SKM-1 treated with dmso at 0.1 percent for 144 hours (cell line): ENCODE data around the gene GTF3C5.
"Not testable (repeated sequence)": the region's sequence is repeated elsewhere in the genome, so short reads cannot be mapped to it uniquely, and the experiment has no call there.

ENCODE experiments used
- DNase-seq: peaks from one replicate; lab custom pipeline; 2025; ENCODE audit not compliant: unreplicated experiment; lab: John Stamatoyannopoulos, UW

GTF3C5 gene

DNA sequence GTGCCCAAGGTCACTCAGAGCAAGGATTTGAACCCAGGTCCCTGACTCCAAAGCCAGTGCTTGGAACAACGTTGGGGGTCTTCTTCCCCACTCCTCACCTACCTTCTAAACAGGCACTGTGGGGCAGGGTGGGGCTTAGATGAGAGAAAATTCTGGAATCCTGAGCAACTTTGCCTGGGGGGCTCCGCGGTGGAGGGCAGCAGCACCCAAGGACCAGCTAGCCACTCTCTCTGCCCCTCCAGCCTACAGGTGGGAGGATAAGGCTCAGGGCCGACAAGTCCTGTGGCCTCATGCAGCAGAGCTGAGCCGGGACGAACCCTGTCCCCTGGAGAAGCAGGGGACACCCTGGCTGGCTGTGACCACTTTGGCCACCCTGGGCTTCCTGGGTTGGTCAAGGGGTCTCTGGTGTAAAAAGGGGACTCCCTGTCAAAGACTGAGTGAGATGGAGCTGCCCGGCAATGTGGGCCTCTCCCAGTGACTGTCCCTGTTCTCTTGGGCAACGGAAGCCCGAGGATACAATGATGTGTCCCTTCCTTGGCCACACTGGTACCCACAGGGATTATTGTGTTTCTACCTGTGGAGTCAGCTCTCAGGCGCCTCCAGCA is 57.5 kb downstream of the GTF3C5 start:
- DNase-seq: no peak

DNA sequence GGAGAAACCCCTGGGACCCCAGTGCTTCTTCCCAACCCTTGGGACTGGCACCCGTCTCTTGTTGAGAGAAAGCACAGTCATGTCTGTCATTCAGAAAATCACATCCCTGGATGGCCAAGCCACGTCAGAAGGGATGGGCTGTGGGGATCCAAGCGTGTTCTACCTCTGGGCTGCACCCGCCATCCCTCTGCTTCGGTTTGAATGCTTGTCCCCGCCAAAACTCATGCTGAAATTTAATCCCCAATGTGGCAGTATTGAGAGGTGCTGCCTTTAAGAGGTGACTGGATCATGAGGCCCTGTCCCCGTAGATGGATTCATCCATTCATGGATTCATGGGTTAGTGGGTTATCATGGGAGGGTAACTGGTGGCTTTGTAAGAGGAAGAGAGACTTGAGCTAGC is 58.0 kb downstream of the GTF3C5 start:
- DNase-seq: no peak

DNA sequence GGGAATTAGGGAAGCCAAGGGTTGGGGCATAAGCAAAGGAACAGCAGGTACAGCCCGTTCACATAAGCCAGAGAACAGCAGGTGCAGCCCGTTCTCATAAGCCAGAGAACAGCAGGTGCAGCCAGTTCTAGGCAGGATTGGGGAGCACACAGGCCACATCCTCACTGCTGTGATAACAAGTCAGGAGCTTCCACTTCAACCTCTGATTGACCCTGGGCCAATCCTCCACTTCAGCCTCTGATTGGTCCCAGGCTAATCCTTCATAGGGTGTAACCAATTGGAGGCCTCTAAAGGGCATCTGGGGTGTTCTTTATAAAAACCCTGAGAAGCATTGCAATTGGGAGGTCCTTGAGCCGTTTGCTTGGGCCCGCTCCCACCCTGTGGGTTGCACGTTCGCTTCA is 58.5 kb downstream of the GTF3C5 start:
- DNase-seq: no peak

GRCh38 chr9:133090187-133090586 is 59.4 kb downstream of the GTF3C5 start:
- DNase-seq: no peak

GRCh38 chr9:133090752-133091385 is 60.1 kb downstream of the GTF3C5 start:
- no peak for DNase-seq

- not testable (repeated sequence) for DNase-seq
Observed at GRCh38 chr9:133094351-133094750, 63.6 kb downstream of the GTF3C5 start.

- DNase-seq: no peak
Observed at GRCh38 chr9:133094842-133095393, 64.1 kb downstream of the GTF3C5 start.

DNA sequence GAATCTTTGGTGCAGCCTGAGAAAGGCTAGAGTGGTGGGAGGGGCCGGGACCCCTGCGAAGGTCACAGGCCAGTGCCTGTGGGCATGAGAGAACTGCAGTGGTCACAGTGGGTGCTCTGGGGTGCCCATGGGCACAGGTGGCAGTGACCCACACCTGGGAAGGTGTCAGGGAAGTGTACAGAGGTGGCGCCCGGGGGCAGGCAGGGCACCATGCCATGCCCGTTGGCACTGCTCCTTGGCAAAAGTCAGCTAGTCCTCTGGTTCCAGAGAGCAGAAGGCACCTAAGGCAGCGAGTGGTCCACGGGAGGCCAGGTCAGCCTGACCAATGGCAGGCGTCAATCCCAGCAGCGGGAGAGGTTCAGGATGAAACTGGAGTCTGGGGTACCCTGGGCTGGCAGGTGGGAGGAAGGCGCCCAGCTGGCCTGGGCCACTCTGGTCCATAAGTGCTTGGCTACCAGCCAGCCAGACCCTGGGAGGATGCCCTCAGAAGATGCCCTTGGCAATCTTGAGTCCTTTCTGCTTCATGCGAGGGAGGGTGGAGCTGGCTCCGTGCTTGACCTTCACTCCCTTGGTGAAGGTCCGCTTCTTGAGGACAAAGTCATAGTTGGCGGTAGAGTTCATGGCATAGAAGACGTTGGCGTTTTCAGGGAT is 67.4 kb downstream of the GTF3C5 start:
- DNase-seq: no peak

- DNase-seq: no peak
Observed at GRCh38 chr9:133098871-133099270, 68.1 kb downstream of the GTF3C5 start.

- DNase-seq: no peak
Observed at GRCh38 chr9:133099726-133100505, 69.1 kb downstream of the GTF3C5 start.

GRCh38 chr9:133100506-133101355 is 69.9 kb downstream of the GTF3C5 start:
- no peak for DNase-seq

- DNase-seq: no peak
Observed at GRCh38 chr9:133101356-133102189, 70.8 kb downstream of the GTF3C5 start.

GRCh38 chr9:133102190-133103021 is 71.6 kb downstream of the GTF3C5 start:
- no peak for DNase-seq

- DNase-seq: peak; percentile 14
Observed at GRCh38 chr9:133103183-133103986, 72.6 kb downstream of the GTF3C5 start.

DNA sequence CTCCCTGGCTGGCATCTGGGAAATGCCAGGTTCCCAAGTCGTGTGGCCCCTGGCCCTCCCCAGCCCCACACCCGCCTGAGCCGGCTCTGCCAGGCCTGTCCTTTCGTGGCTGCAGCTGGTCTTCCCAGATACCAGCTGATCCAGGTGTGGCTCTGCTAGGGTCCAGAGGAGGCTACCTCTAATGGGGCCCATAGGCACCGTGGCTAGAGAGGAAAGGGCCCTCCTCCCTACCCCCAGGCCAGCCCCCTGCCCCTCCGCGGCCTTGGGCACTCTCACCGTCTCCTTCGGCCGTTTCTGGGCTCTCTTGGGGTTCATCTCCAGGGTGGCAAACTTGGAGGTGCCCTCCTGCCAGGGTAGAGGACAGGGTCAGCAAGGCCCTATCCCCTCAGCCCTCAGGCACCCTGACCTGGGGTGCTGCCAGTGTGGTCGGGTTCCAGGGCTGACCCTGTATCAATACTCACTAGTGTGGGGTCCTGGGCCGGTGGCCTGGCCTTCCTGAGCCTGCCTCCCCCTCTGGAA is 73.2 kb downstream of the GTF3C5 start:
- no peak for DNase-seq

DNA sequence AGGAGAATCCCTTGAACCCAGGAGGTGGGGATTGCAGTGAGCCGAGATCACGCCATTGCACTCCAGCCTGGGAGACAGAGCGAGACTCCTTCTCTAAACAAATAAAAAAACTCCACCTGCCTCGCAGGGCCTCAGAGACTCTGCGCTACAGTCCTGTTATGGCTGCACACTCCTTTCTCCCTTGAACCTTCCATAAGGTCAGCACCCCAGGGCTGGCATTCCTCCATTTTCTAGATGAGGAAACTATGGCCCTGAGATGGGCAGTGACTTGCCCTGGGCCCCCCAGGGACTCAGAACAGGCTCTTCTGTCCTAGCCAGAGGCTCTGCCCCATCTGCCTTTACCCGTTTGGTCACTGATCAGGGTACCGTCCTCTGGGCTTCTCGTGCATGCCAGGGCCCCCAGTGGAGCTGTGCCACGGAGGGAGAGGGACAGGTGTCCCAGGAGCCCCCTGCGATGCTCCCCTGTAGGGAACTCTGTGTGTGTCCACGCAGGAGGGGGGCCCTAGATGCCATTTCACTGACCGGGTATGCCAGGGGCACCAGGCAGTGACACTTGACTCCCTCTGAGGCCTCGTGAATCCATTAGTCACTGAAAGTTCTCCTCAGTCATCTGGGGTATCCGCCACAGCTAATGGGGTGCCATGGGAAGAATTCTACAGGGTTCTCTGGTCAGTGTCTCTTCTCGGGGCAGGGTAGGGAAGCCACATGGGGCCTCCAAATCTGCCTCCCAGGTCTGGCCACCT is 74.1 kb downstream of the GTF3C5 start:
- no peak for DNase-seq

DNA sequence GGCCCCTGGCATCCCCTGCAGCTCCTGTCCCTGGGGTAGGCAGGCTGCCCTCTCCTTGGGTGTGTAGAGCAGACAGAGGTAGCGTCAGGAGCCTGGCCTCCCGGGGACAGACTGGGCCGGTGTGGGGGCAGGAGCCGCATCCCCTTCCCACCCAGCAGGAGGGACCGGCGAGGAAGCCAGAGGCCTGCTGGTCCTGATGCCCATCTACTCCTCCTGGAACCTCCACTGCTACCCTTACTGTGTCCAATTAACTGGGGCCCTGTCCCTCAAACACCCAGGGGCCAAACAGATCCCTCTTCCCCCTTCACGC is 74.6 kb downstream of the GTF3C5 start:
- DNase-seq: no peak
